C4-2B (cell line): ENCODE data around the gene RRAGD.

ENCODE experiments used
- H3K27ac ChIP-seq: fragments of 450-650 bp; 2 replicates; pipeline ENCODE4 v1.5.1; 2017
- ZFX ChIP-seq: fragments of 450-650 bp; IDR thresholded peaks from 2 replicates; pipeline ENCODE4 v1.6.1; 2017
- TF ChIP-seq, protein P1 (sequence below): fragments of 450-650 bp; conservative IDR thresholded peaks from 2 replicates; pipeline ENCODE4 v1.5.1; 2017; ENCODE audit warnings: mild to moderate bottlenecking

RRAGD gene

GRCh38 chr6:89410788-89411144 lies 1.3 kb downstream of the RRAGD start:
- H3K27ac ChIP-seq: no peak overlapping the region
- no peak for TF ChIP-seq ZFX
- TF ChIP-seq, protein P1, sequence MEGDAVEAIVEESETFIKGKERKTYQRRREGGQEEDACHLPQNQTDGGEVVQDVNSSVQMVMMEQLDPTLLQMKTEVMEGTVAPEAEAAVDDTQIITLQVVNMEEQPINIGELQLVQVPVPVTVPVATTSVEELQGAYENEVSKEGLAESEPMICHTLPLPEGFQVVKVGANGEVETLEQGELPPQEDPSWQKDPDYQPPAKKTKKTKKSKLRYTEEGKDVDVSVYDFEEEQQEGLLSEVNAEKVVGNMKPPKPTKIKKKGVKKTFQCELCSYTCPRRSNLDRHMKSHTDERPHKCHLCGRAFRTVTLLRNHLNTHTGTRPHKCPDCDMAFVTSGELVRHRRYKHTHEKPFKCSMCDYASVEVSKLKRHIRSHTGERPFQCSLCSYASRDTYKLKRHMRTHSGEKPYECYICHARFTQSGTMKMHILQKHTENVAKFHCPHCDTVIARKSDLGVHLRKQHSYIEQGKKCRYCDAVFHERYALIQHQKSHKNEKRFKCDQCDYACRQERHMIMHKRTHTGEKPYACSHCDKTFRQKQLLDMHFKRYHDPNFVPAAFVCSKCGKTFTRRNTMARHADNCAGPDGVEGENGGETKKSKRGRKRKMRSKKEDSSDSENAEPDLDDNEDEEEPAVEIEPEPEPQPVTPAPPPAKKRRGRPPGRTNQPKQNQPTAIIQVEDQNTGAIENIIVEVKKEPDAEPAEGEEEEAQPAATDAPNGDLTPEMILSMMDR: no peak

GRCh38 chr6:89410231-89410761 lies 1.8 kb downstream of the RRAGD start:
- no peak for TF ChIP-seq ZFX
- TF ChIP-seq, protein P1: no peak
- H3K27ac ChIP-seq: no peak overlapping the region

DNA sequence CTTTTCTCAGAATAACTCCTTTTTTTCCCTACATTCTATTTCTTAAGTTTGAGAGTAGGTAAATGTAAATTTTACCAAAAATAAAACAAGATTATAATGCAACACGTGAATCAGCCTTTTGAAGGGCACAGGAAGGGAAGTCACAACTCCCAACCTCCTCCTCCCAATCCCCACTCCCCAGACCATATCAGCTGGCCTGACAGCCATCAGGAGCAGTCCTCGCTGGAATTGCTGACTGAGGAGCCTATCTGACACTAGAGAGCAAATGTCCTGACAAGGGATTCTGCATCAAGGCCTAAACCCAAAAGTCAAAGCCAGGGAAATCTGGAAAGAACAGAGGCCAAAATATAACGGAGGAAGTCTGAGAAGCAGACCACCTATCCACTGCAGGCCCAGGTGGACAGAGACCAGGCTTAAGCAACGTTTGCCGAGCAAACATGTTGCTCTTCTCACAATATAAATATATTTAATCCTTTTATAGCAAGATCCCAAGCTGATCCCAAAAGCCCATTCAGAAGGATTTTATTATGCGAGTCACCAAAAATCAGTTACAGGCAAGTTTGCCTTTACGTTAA lies 2.5 kb downstream of the RRAGD start:
- no peak for TF ChIP-seq ZFX
- TF ChIP-seq, protein P1: no peak
- H3K27ac ChIP-seq: no peak overlapping the region

DNA sequence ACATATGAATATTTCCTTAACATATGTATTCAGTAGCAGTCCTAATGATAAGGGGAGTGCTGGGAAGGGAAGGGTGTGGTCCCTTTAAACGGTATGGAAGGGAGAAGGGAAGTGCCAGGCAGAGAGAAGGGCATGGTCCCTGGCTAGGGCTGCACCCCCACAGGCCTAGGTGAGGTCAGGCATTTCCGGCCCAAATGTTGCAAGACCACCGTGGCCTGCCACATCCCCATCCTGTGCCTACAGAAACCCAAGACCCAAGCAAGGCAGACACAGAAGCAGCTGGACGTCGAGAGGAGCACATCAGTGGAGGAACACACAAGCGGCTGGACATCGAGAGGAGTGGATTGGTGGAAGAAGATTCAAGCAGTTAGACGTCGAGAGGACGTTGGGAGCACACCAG lies 5.9 kb downstream of the RRAGD start:
- H3K27ac ChIP-seq: no peak overlapping the region
- TF ChIP-seq ZFX: no peak
- TF ChIP-seq, protein P1: no peak

GRCh38 chr6:89404512-89404911 lies 7.6 kb downstream of the RRAGD start:
- H3K27ac ChIP-seq: no peak overlapping the region
- TF ChIP-seq, protein P1: no peak
- no peak for TF ChIP-seq ZFX

- no peak overlapping the region for H3K27ac ChIP-seq
- no peak for TF ChIP-seq ZFX
- TF ChIP-seq, protein P1: no peak
Measured at GRCh38 chr6:89402776-89403175, 9.3 kb downstream of the RRAGD start.

DNA sequence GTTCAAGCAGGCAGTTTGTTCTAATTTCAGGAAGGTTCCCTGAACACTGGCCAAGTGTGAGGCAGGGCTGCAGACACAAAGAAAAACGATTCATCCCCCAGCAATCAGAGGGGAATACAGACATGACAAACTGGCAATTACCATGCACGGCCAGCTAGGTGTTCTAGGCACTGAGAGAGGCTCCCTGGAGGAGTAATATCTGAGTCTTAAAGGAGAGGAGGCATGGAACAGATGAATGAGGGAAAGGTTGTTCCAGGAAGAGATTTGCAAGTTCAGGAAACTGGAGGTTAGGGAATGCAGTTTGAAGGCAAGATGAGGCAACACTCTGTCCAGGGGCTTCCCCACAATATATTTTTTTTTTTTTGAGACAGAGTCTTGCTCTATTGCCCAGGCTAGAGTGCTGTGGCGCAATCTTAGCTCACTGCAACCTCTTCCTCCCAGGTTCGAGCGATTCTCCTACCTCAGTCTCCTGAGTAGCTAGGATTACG lies 11.1 kb downstream of the RRAGD start:
- TF ChIP-seq ZFX: no peak
- TF ChIP-seq, protein P1: no peak
- H3K27ac ChIP-seq: no peak overlapping the region
